Osteoblast (primary cell): ENCODE results near the gene RNF19B. TPM values are rescaled to one million over a fixed set of nuclear protein-coding genes. Genes with fewer than 3 reads are reported as not detected.

Experiments
- DNase-seq: peaks from one replicate; pipeline ENCODE4 v3.0.0; 2011; ENCODE audit warnings: low spot score, mixed read lengths; ENCODE audit not compliant: insufficient read length; ENCODE audit errors: missing footprints
- H2AFZ ChIP-seq: 2 replicates; pipeline ENCODE4 v1.6.0; 2011; ENCODE audit warnings: mild to moderate bottlenecking, low read length
- H3K27ac ChIP-seq: 2 replicates; pipeline ENCODE4 v1.5.1; 2011; ENCODE audit warnings: mild to moderate bottlenecking, low read depth, low read length, moderate library complexity
- H3K27me3 ChIP-seq: 2 replicates; pipeline ENCODE4 v1.6.0; 2012; ENCODE audit warnings: mild to moderate bottlenecking, control low read depth, inconsistent platforms, low read length, moderate library complexity; ENCODE audit not compliant: insufficient read depth
- H3K36me3 ChIP-seq: 2 replicates; pipeline ENCODE4 v1.5.1; 2011; ENCODE audit warnings: mild to moderate bottlenecking, low read length, control low read depth, moderate library complexity; ENCODE audit not compliant: insufficient read depth
- H3K4me1 ChIP-seq: 2 replicates; pipeline ENCODE4 v1.5.1; 2011; ENCODE audit warnings: mild to moderate bottlenecking, low read length, control low read depth, moderate library complexity; ENCODE audit not compliant: insufficient read depth
- H3K4me2 ChIP-seq: 2 replicates; pipeline ENCODE4 v1.6.0; 2011; ENCODE audit warnings: mild to moderate bottlenecking, low read length; ENCODE audit not compliant: insufficient read depth
- H3K4me3 ChIP-seq: fragments of 200-600 bp; sonication (generic); 3 replicates; pipeline ENCODE4 v1.5.1; 2012; ENCODE audit warnings: mild to moderate bottlenecking, low read length, inconsistent platforms; ENCODE audit not compliant: insufficient read depth
- H3K79me2 ChIP-seq: 2 replicates; pipeline ENCODE4 v1.6.0; 2012; ENCODE audit warnings: mild to moderate bottlenecking, low read length, control low read depth, inconsistent platforms; ENCODE audit not compliant: insufficient read depth
- H3K9me3 ChIP-seq: 2 replicates; pipeline ENCODE4 v1.5.1; 2011; ENCODE audit warnings: low read depth, low read length, control low read depth
- H4K20me1 ChIP-seq: 2 replicates; pipeline ENCODE4 v1.6.0; 2012; ENCODE audit warnings: mild to moderate bottlenecking, low read length, control low read depth; ENCODE audit not compliant: insufficient read depth
- total RNA-seq: library from RNA; depleted of rRNA; stranded (reverse); fragments of >200 nt; gene quantifications from 2 replicates; pipeline ENCODE4 v1.2.3, GENCODE V29; 2012
- TF ChIP-seq, protein P1 (sequence below): IDR thresholded peaks from 2 replicates; pipeline ENCODE4 v1.5.1; 2011; ENCODE audit warnings: mild to moderate bottlenecking, low read depth, low read length, moderate library complexity; ENCODE audit errors: extremely low read depth

The RNF19B gene
- total RNA-seq, 1 donor, result 14.5 TPM

DNA sequence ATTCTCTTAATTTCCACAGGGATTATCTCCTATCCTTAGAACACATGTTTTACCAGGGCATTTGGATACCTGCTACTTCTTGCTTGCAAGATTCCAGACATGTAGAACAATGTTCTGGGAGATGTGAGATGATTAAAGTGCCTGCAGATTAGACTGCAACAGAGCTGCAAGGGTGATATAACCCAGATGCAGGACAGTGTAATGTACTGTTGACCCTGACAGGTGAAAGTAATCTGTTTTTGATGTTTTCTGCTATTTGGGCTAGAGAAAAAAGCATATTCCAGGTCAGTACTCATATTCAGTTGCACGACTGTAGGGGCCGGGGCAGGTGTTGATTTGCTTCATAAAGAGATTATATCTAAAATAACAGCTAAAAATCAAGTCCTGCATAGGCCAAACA is 36.3 kb downstream of the RNF19B start:
- Histone ChIP-seq H3K9me3 (no peaks in the 10 kb centered on the region), H3K4me3 (no peak overlapping the region), H4K20me1 (no peaks in the 10 kb centered on the region), H3K36me3 (no peaks in the 10 kb centered on the region), H2AFZ (no peak overlapping the region), H3K79me2 (no peaks in the 10 kb centered on the region), H3K27ac (no peak overlapping the region), H3K4me1 (no peaks in the 10 kb centered on the region), H3K4me2 (no peak overlapping the region), H3K27me3 (peaks cover 3% of the 10 kb centered on the region)
- peak; percentile 53 for DNase-seq
- TF ChIP-seq, protein P1, sequence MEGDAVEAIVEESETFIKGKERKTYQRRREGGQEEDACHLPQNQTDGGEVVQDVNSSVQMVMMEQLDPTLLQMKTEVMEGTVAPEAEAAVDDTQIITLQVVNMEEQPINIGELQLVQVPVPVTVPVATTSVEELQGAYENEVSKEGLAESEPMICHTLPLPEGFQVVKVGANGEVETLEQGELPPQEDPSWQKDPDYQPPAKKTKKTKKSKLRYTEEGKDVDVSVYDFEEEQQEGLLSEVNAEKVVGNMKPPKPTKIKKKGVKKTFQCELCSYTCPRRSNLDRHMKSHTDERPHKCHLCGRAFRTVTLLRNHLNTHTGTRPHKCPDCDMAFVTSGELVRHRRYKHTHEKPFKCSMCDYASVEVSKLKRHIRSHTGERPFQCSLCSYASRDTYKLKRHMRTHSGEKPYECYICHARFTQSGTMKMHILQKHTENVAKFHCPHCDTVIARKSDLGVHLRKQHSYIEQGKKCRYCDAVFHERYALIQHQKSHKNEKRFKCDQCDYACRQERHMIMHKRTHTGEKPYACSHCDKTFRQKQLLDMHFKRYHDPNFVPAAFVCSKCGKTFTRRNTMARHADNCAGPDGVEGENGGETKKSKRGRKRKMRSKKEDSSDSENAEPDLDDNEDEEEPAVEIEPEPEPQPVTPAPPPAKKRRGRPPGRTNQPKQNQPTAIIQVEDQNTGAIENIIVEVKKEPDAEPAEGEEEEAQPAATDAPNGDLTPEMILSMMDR, result no peak

DNA sequence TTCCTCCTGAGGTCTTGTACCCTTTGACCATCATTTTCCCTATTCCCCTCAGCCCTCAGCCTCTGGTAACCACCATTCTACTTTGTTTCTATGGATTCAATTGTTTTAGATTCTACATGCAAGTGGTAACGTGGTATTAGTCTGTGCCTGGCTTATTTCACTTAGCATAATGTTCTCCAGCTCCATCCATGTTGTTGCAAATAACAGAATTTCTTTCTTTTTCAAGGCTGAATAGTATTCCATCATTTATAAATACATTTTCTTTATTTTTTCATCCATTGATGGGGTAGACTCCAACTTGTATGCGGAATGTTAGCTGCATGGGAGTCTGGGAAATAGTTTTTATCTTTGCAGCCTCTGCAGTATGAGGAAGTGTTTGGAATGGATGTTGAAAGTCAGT is 37.2 kb downstream of the RNF19B start:
- Histone ChIP-seq H3K27me3 (peaks cover 3% of the 10 kb centered on the region), H3K9me3 (no peaks in the 10 kb centered on the region), H3K4me3 (no peak overlapping the region), H3K27ac (no peak overlapping the region), H3K4me1 (no peaks in the 10 kb centered on the region), H3K4me2 (no peak overlapping the region), H3K36me3 (no peaks in the 10 kb centered on the region), H4K20me1 (no peaks in the 10 kb centered on the region), H3K79me2 (no peaks in the 10 kb centered on the region), H2AFZ (no peak overlapping the region)
- no peak for DNase-seq
- TF ChIP-seq, protein P1, result no peak

DNA sequence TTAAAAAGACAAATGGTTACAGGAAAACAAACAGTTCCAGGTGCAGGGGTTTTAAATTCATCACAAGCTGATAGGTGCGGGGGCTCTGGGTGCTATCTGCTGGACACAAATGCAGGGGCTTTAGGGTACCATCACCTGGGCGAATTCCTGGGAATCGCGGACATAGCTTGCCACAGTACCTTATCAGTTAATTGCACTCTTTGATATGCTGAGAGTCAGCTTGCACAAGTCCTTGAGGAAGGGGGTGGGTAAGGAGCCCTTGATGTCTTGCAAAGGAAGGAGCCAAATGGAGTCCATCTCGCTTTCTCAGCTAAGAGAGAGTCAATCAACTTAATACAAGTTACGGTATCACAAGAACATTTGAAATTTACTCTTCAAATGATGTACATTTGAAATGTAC is 38.0 kb downstream of the RNF19B start:
- no peaks in the 10 kb centered on the region for H3K36me3 ChIP-seq
- no peak overlapping the region for H3K4me3 ChIP-seq

DNA sequence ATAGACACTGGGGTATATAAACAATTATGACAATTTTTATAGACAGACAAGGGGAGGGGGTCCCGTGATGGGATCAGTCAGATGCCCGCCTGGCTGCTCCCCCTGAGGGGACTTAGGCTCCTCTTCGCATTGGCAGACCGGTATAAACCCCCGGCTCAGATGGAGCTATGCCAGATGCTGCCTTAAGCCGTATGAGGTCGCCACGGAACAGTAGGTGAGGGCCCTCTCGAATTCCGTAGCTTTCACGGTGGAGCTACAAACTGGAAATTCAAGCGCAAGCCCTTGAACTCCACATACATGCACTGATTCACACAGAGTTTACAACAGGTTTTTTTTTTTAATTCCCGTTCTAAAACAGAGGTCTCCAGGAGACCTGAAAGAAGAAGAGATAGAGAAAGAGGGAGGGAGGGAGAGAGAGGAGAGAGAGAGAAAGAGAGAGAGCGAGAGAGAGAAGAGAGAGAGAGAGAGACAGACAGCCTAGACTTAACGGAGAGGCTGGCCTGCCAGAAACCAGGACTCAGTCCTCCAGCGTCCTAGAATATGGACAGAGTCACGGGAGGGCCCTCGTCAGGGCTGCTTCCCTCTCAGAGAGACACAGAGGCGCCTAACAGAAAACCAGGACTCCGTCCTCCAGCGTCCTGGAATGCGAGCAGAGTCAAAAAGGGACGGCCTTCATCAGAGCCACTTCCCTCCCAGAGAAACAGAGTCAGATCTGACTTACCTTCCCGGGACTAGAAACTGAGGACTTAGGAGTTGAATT is 39.0 kb downstream of the RNF19B start:
- H3K4me1 ChIP-seq, result no peaks in the 10 kb centered on the region
- H4K20me1 ChIP-seq, result no peaks in the 10 kb centered on the region
- no peaks in the 10 kb centered on the region for H3K79me2 ChIP-seq
- peak overlapping the region; percentile 65 for H2AFZ ChIP-seq
- DNase-seq, result peak; percentile 62
- H3K27me3 ChIP-seq, result peaks cover 3% of the 10 kb centered on the region
- no peaks in the 10 kb centered on the region for H3K36me3 ChIP-seq
- no peak overlapping the region for H3K4me3 ChIP-seq
- H3K4me2 ChIP-seq, result peak overlapping the region; percentile 23
- H3K27ac ChIP-seq, result no peak overlapping the region
- no peaks in the 10 kb centered on the region for H3K9me3 ChIP-seq
- TF ChIP-seq, protein P1, result no peak

More for the DNA sequence above, 38.0 kb downstream of the RNF19B start:
- TF ChIP-seq, protein P1, result no peak
- no peak overlapping the region for H3K4me2 ChIP-seq
- H3K4me1 ChIP-seq, result no peaks in the 10 kb centered on the region
- DNase-seq, result no peak
- no peak overlapping the region for H3K27ac ChIP-seq
- no peaks in the 10 kb centered on the region for H3K9me3 ChIP-seq
- peaks cover 3% of the 10 kb centered on the region for H3K27me3 ChIP-seq
- H3K79me2 ChIP-seq, result no peaks in the 10 kb centered on the region
- no peaks in the 10 kb centered on the region for H4K20me1 ChIP-seq
- H2AFZ ChIP-seq, result no peak overlapping the region
